Upper lobe of left lung (tissue), 6 donors: ENCODE results near the gene KDM2A. TPM values are rescaled to one million over a fixed set of nuclear protein-coding genes. Genes with fewer than 3 reads are reported as not detected.
"Not testable (repeated sequence)": the region's sequence is repeated elsewhere in the genome, so short reads cannot be mapped to it uniquely, and the experiment has no call there.

ENCODE experiments used
- ATAC-seq, 2 donors: fragments of 200-7000 bp; cut with Tn5 transposase; one replicate each; pipeline ENCODE4 v1.9.1; 2022; ENCODE audit warnings: mild to moderate bottlenecking in 2 of 2, moderate library complexity in 2 of 2; ENCODE audit not compliant: low FRiP score in 2 of 2
- DNase-seq, 2 donors: peaks; one replicate each; pipeline ENCODE4 v3.0.0-alpha.2; 2019 to 2020
- H3K27ac ChIP-seq, 4 donors: fragments of 200-600 bp; sonication (generic); one replicate each; pipeline ENCODE4 v1.5.1; 2016 to 2019
- H3K27me3 ChIP-seq, 4 donors: fragments of 200-600 bp; sonication (generic); one replicate each; pipeline ENCODE4 v1.5.1; 2017 to 2019
- H3K36me3 ChIP-seq, 4 donors: fragments of 200-600 bp; sonication (generic); one replicate each; pipeline ENCODE4 v1.5.1; 2016 to 2019
- H3K4me1 ChIP-seq, 4 donors: fragments of 200-600 bp; sonication (generic); one replicate each; pipeline ENCODE4 v1.5.1; 2018 to 2019
- H3K4me3 ChIP-seq, 4 donors: fragments of 200-600 bp; sonication (generic); one replicate each; pipeline ENCODE4 v1.5.1; 2017 to 2019; ENCODE audit warnings: mild to moderate bottlenecking in 2 of 4, moderate library complexity in 1 of 4
- H3K9me3 ChIP-seq, 4 donors: fragments of 200-600 bp; sonication (generic); one replicate each; pipeline ENCODE4 v1.5.1; 2018 to 2019
- EP300 ChIP-seq, 4 donors: sonication (generic); formaldehyde crosslinking; IDR thresholded peaks; one replicate each; pipeline ENCODE4 v1.5.1; 2017; ENCODE audit warnings: antibody characterized with exemption in 4 of 4, control low read depth in 2 of 4
- POLR2A ChIP-seq, 4 donors: fragments of 450-650 bp; IDR thresholded peaks; one replicate each; pipeline ENCODE4 v1.5.1; 2016 to 2017; ENCODE audit warnings: antibody characterized with exemption in 4 of 4, mild to moderate bottlenecking in 2 of 4
- POLR2AphosphoS5 ChIP-seq, 2 donors: sonication (generic); formaldehyde crosslinking; IDR thresholded peaks; one replicate each; pipeline ENCODE4 v1.5.1; 2017; ENCODE audit warnings: antibody characterized with exemption in 2 of 2
- WGBS, 2 donors: methylation state at CpG; one replicate each; pipeline ENCODE4 v1.1.5; 2017 to 2018; 5-methylcytosine and 5-hydroxymethylcytosine counted together
- total RNA-seq, 6 donors: library from RNA; depleted of rRNA in 4 of 6; stranded (reverse); fragments of >200 nt in 4 of 6; gene quantifications; one replicate each; pipeline versions ENCODE4 v1.1.0 to v1.2.1, GENCODE V29; 2016 to 2021
- TF ChIP-seq, protein P1 (sequence below), 6 experiments: fragments of 450-650 bp in 4 of 6; fragments of 200-600 bp in 2 of 6; sonication (generic) in 2 of 6; IDR thresholded peaks; one replicate each; pipeline ENCODE4 v1.5.1; 2016 to 2019; ENCODE audit warnings: antibody characterized with exemption in 6 of 6
- donor health status: DM: no; HTN: no; CAD: no; lungs with moderate emphysema.
- donor health status: DM: no; HTN: yes; CAD: no; lungs with severe emphysema.

KDM2A gene
- total RNA-seq, 6 donors from 2014 or later: 63.1 to 229 (median 74.0) TPM

DNA sequence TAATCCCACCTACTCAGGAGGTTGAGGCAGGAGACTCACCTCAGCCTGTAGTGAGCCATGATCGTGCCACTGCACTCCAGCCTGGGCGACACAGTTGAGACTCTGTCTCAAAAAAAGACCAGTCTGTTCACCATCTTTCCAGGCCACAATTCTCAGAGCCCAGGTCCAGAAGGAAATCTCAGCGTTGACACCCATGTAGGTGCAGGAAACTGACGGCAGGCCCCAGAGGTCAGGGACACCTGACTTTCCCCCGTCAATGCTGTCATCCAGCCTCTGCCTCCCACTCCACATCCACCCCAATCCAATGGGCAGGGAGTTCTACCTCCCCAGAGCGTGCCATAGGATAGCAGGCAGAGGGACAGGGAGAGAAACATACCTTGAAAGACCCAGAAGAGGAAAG is 141.3 kb downstream of the KDM2A start:
- DNase-seq (no peak), ATAC-seq (no peak)
- Histone ChIP-seq H3K36me3 (peaks cover 3 to 20% (median 14%) of the 10 kb centered on the region in 4 donors), H3K27me3 (no peaks in the 10 kb centered on the region), H3K4me1 (peaks cover 21 to 24% (median 22%) of the 10 kb centered on the region in 4 donors), H3K4me3 (no peak overlapping the region), H3K9me3 (no peaks in the 10 kb centered on the region), H3K27ac (no peak overlapping the region)
- TF ChIP-seq, protein P1, sequence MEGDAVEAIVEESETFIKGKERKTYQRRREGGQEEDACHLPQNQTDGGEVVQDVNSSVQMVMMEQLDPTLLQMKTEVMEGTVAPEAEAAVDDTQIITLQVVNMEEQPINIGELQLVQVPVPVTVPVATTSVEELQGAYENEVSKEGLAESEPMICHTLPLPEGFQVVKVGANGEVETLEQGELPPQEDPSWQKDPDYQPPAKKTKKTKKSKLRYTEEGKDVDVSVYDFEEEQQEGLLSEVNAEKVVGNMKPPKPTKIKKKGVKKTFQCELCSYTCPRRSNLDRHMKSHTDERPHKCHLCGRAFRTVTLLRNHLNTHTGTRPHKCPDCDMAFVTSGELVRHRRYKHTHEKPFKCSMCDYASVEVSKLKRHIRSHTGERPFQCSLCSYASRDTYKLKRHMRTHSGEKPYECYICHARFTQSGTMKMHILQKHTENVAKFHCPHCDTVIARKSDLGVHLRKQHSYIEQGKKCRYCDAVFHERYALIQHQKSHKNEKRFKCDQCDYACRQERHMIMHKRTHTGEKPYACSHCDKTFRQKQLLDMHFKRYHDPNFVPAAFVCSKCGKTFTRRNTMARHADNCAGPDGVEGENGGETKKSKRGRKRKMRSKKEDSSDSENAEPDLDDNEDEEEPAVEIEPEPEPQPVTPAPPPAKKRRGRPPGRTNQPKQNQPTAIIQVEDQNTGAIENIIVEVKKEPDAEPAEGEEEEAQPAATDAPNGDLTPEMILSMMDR (IDR thresholded peaks at IDR 0.05): no peak
- no peak for TF ChIP-seq POLR2A (IDR thresholded peaks at IDR 0.05)
- WGBS, 2 donors: 81 to 84% methylated on average over 5 to 6 of the region's 6 CpGs

DNA sequence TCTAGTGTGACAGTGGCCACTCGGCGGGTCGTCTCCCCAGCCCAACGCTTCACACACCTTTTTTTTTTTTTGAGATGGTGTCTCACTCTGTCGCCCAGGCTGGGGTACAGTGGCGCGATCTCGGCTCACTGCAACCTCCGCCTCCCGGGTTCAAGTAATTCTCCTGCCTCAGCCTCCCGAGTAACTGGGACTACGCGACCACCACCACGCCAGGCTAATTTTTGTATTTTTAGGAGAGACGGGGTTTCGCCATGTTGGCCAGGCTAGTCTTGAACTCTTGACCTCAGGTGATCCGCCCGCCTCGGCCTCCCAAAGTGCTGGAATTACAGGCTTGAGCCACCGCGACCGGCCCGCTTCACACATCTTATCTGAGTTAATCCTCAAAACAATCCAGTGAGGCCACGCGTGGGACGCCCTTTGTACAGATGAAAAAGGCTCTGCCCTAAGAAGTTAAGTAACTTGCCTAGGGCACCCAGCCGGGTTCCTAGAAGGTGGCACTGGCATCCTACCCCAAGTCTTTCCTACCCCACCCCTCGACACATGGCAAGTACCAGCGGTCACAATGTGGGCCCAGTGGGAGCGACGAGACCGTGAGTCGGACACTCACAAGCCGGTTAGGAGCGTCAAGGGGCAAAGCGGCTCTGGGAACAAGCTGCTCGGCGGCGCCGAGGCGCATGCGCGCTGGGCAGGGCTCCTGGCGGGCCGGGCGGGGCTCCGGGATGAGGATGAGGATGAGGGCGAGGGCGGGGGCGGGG is 142.0 kb downstream of the KDM2A start:
- peaks cover 0 to 13% (median 8%) of the 10 kb centered on the region in 4 donors for H3K36me3 ChIP-seq
- DNase-seq (peak in 1 of 2 donors; percentile 94), ATAC-seq (peak in 1 of 2 donors; percentile 54)
- peaks cover 26 to 29% (median 27%) of the 10 kb centered on the region in 4 donors for H3K4me1 ChIP-seq
- H3K27me3 ChIP-seq, H3K9me3 ChIP-seq: not testable (repeated sequence)
- peak overlapping the region in 3 of 4 donors; percentile 25 to 40 (median 39) for H3K4me3 ChIP-seq
- H3K27ac ChIP-seq: peak overlapping the region in 1 of 4 donors; percentile 31
- 42 to 74% methylated on average over 23 to 39 of the region's 50 CpGs for WGBS, 2 donors

DNA sequence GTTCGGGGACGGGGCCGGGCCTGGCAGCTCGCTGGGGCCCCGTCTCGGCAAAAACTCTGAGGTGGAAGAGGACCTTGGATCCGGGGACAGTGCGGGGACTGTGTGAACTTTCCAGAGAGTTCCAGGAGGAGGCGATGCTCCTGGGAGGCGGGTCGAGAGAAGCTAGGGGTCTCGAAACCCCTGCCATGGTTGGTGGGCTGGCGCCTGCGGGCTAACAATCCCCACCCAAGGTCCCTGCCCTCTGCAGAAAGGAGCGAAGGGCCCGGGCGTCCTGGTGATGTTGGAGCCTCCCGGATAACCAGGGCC is 142.5 kb downstream of the KDM2A start:
- no peak for ATAC-seq
- no peak for TF ChIP-seq POLR2AphosphoS5 (IDR thresholded peaks at IDR 0.05)
- TF ChIP-seq, protein P1 (IDR thresholded peaks at IDR 0.05): no peak
- TF ChIP-seq EP300 (IDR thresholded peaks at IDR 0.05): no peak
- no peak for TF ChIP-seq POLR2A (IDR thresholded peaks at IDR 0.05)
- DNase-seq: no peak
- H3K27me3 ChIP-seq: no peaks in the 10 kb centered on the region
- H3K36me3 ChIP-seq: peaks cover 0 to 8% (median 3%) of the 10 kb centered on the region in 4 donors
- 21 to 36% methylated on average over 8 to 14 of the region's 18 CpGs for WGBS, 2 donors
- H3K9me3 ChIP-seq: no peaks in the 10 kb centered on the region
- peak overlapping the region in 1 of 4 donors; percentile 31 for H3K27ac ChIP-seq
- peak overlapping the region in 3 of 4 donors; percentile 25 to 40 (median 39) for H3K4me3 ChIP-seq
- peaks cover 26 to 30% (median 27%) of the 10 kb centered on the region in 4 donors for H3K4me1 ChIP-seq

DNA sequence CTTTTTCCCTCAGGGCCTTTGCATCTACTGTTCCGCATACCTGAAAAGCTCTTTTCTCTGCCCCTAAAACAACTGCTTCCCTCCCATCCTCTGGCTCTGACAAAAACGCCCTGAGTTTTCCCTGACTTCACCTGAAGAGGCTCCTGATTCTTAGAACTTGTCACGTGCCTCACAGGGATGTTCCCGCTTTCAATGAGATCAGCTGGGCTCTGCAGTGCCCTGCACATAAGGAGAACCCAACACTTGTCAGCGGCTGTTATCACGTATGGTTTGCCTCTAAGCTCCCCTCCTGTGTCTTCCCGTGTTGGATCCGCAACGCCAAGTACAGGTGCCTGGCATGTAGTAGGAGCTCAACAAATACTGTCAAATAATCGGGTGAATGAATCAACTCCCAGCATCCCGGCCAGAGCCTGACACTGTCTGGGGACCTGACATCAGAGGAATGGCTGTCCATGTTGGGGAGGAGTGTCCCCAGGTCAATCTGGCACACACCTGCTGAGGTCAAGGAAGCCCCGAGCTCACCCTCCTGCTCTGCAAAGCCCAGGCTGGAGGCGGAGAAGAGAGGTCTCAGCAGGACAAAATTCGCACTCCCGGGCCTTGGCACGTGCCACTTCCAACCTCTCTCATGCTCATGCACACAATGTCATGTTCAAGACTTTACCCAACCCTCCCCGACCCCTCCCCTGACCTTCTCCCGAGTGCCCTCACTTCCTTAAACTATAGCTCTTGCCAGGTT is 143.1 kb downstream of the KDM2A start:
- Histone ChIP-seq H3K9me3 (no peaks in the 10 kb centered on the region), H3K27me3 (no peaks in the 10 kb centered on the region), H3K4me3 (no peak overlapping the region), H3K27ac (peak overlapping the region in 2 of 4 donors; percentile 74), H3K36me3 (peaks cover 0 to 3% (median 0%) of the 10 kb centered on the region in 4 donors), H3K4me1 (peaks cover 26 to 30% (median 27%) of the 10 kb centered on the region in 4 donors)
- 56 to 63% methylated on average over 13 to 18 of the region's 18 CpGs for WGBS, 2 donors
- ATAC-seq: no peak
- TF ChIP-seq EP300 (IDR thresholded peaks at IDR 0.05) (no peak), POLR2AphosphoS5 (IDR thresholded peaks at IDR 0.05) (no peak), POLR2A (IDR thresholded peaks at IDR 0.05) (no peak)
- TF ChIP-seq, protein P1 (IDR thresholded peaks at IDR 0.05): no peak
- DNase-seq: no peak
